Smooth muscle cell (in vitro differentiated cells): Measurements from ENCODE around the gene SLC36A2. TPM values are rescaled to one million over a fixed set of nuclear protein-coding genes. Genes with fewer than 3 reads are reported as not detected.
"Not testable (repeated sequence)": the region's sequence is repeated elsewhere in the genome, so short reads cannot be mapped to it uniquely, and the experiment has no call there.

Experiments used
- DNase-seq: peaks from one replicate; lab custom pipeline; 2025; ENCODE audit not compliant: unreplicated experiment; lab: John Stamatoyannopoulos, UW
- H2AFZ ChIP-seq: fragments of 200-600 bp; sonication (generic); 2 replicates; pipeline ENCODE4 v1.6.0; 2016; ENCODE audit warnings: antibody characterized with exemption, low read depth, mild to moderate bottlenecking
- H3F3A ChIP-seq: fragments of 200-600 bp; sonication (generic); 2 replicates; pipeline ENCODE4 v1.6.0; 2017; ENCODE audit warnings: antibody characterized with exemption, low read depth
- H3K27ac ChIP-seq: fragments of 200-600 bp; sonication (generic); 2 replicates; pipeline ENCODE4 v1.5.1; 2016; ENCODE audit warnings: low read depth, mild to moderate bottlenecking
- H3K27me3 ChIP-seq: fragments of 200-600 bp; sonication (generic); 2 replicates; pipeline ENCODE4 v1.6.1; 2016; ENCODE audit warnings: low read depth, mild to moderate bottlenecking
- H3K36me3 ChIP-seq: fragments of 200-600 bp; sonication (generic); 2 replicates; pipeline ENCODE4 v1.5.1; 2016; ENCODE audit warnings: low read depth
- H3K4me1 ChIP-seq: fragments of 200-600 bp; sonication (generic); 2 replicates; pipeline ENCODE4 v1.5.1; 2016; ENCODE audit warnings: low read depth
- H3K4me2 ChIP-seq: fragments of 200-600 bp; sonication (generic); 2 replicates; pipeline ENCODE4 v1.6.0; 2016; ENCODE audit warnings: mild to moderate bottlenecking
- H3K4me3 ChIP-seq: fragments of 200-600 bp; sonication (generic); 2 replicates; pipeline ENCODE4 v1.5.1; 2016; ENCODE audit warnings: mild to moderate bottlenecking
- H3K79me2 ChIP-seq: fragments of 200-600 bp; sonication (generic); 2 replicates; pipeline ENCODE4 v1.6.0; 2016; ENCODE audit warnings: low read depth, mild to moderate bottlenecking
- H3K9ac ChIP-seq: fragments of 200-600 bp; sonication (generic); 2 replicates; pipeline ENCODE4 v1.6.0; 2016; ENCODE audit warnings: low read depth
- H3K9me3 ChIP-seq: fragments of 200-600 bp; sonication (generic); replicated peaks from 2 replicates; pipeline ENCODE4 v1.5.1; 2016; ENCODE audit warnings: low read depth
- H4K20me1 ChIP-seq: fragments of 200-600 bp; sonication (generic); 2 replicates; pipeline ENCODE4 v1.6.0; 2016; ENCODE audit warnings: low read depth
- WGBS: methylation state at CpG from one replicate; pipeline ENCODE4 v1.1.7; 2016; ENCODE audit warnings: low lambda C conversion rate; 5-methylcytosine and 5-hydroxymethylcytosine counted together
- polyA plus RNA-seq: library from polyadenylated mRNA; unstranded; fragments of >200 nt; fragmentation: Nextera tagmentation; extraction: Ambion mirVana; gene quantifications from 2 replicates; pipeline ENCODE4 v1.2.1, GENCODE V29; 2016
- total RNA-seq: library from RNA; depleted of rRNA; stranded (reverse); fragments of >200 nt; gene quantifications from 2 replicates; pipeline ENCODE4 v1.2.3, GENCODE V29; 2014
- TF ChIP-seq, protein P1 (sequence below): fragments of 200-600 bp; sonication (generic); IDR thresholded peaks from 2 replicates; pipeline ENCODE4 v1.5.1; 2017; ENCODE audit warnings: borderline replicate concordance, mild to moderate bottlenecking, antibody characterized with exemption; ENCODE audit not compliant: insufficient read depth, poor library complexity, severe bottlenecking

Gene SLC36A2
- total and polyA plus RNA-seq, 2 experiments from 2014 or later = not detected

DNA sequence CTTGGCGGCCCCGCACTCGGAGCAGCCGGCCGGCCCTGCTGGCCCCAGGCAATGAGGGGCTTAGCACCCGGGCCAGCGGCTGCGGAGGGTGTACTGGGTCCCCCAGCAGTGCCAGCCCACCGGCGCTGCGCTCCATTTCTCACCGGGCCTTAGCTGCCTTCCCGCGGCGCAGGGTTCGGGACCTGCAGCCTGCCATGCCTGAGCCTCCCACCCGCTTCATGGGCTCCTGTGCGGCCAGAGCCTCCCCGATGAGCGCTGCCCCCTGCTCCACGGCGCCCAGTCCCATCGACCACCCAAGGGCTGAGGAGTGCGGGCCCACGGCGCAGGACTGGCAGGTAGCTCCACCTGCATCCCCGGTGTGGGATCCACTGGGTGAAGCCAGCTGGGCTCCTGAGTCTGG is 38.1 kb downstream of the SLC36A2 start:
- H3K36me3 ChIP-seq, H3K4me3 ChIP-seq, DNase-seq, H2AFZ ChIP-seq, H3K79me2 ChIP-seq, H3K4me1 ChIP-seq, H3K4me2 ChIP-seq, H3K9ac ChIP-seq, H3K27ac ChIP-seq, H3K27me3 ChIP-seq, H3F3A ChIP-seq, H3K9me3 ChIP-seq, H4K20me1 ChIP-seq: not testable (repeated sequence)
- WGBS = 98% methylated on average over 14 of the region's 27 CpGs

DNA sequence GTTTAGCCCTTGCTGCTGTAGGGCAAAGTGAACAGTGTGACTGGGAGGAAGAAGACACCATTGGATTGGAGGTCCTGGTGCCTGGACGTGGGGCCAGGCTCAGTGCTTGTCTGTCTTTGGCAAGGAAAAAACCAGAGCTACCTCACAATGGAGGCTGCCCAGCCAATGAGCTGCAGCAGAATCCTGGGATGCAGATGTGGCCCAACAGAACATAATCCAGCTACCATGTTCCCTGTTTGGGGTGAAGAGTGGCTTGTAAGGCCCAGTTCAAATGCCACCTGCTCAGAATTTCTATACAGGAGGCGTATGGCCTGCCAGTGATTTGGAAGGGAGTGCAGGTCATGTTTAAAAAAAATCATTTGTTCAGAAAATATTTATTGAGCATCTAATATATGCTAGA is 43.7 kb downstream of the SLC36A2 start, which contains the start of gene SLC36A3:
Gene SLC36A3 (minus strand): TSS at position 101 of the 400 bp plus-strand sequence. CDS start 412 bp downstream, outside the sequence.
- H3K27ac ChIP-seq = no peak within 1 kb of the TSS
- TF ChIP-seq, protein P1, sequence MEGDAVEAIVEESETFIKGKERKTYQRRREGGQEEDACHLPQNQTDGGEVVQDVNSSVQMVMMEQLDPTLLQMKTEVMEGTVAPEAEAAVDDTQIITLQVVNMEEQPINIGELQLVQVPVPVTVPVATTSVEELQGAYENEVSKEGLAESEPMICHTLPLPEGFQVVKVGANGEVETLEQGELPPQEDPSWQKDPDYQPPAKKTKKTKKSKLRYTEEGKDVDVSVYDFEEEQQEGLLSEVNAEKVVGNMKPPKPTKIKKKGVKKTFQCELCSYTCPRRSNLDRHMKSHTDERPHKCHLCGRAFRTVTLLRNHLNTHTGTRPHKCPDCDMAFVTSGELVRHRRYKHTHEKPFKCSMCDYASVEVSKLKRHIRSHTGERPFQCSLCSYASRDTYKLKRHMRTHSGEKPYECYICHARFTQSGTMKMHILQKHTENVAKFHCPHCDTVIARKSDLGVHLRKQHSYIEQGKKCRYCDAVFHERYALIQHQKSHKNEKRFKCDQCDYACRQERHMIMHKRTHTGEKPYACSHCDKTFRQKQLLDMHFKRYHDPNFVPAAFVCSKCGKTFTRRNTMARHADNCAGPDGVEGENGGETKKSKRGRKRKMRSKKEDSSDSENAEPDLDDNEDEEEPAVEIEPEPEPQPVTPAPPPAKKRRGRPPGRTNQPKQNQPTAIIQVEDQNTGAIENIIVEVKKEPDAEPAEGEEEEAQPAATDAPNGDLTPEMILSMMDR = no peak
- H3K79me2 ChIP-seq = no peaks in the 10 kb centered on the region
- no peaks in the 10 kb centered on the region for H4K20me1 ChIP-seq
- H3K4me3 ChIP-seq = no peak within 1 kb of the TSS
- 89% methylated on average over 2 of the region's 2 CpGs for WGBS
- H3K9me3 ChIP-seq = no peaks in the 10 kb centered on the region
- DNase-seq = no peak
- H3K4me1 ChIP-seq = no peaks in the 10 kb centered on the region
- H3K27me3 ChIP-seq = no peaks in the 10 kb centered on the region
- H3K36me3 ChIP-seq = no peaks in the 10 kb centered on the region
- no peaks in the 10 kb centered on the region for H3F3A ChIP-seq
- H3K9ac ChIP-seq = no peak within 1 kb of the TSS
- no peak within 1 kb of the TSS for H3K4me2 ChIP-seq
- no peak within 1 kb of the TSS for H2AFZ ChIP-seq

DNA sequence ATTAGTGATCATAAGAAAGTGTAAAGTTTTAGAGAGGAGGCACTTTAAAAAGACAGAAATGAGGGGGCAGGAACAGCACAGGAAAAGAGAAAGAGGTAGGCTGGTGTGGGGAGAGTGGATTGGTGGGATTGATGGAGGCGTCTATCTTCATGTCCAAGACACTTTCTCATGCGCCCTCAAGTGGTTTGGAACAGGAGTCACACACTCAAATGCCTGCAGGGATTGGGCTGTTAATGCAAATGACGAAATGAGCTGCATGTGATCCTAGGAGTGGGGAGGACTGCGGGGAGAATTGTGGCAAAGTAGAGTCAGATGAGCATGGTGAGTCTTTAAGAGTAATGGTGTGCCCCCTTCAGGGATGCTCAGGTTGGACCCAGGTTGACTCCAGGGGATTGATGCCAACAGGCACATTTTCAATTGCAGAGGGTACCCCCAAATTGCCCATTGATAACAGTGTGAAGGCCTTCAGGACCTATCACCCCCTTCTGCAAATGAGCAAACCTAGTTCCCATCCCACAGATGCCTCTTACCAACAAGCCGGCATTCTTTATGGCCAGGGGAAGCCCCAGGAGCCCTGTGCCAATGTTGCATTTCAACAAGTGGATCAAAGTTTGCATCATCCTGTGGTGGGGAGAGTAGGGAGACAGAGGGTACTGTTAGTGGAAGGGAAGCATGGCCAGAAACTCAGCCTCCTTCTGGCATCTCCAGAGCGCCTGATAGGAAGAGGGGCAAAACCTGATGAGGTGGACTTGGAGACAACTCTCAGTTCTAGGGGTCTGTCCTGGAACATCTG is 49.1 kb downstream of the SLC36A2 start:
- Histone ChIP-seq H3K9me3 (no peaks in the 10 kb centered on the region), H3K27me3 (no peaks in the 10 kb centered on the region), H3K4me2 (no peak overlapping the region), H2AFZ (no peak overlapping the region), H3F3A (no peaks in the 10 kb centered on the region), H3K27ac (no peak overlapping the region), H4K20me1 (no peaks in the 10 kb centered on the region), H3K9ac (no peak overlapping the region), H3K4me3 (no peak overlapping the region), H3K36me3 (no peaks in the 10 kb centered on the region), H3K79me2 (no peaks in the 10 kb centered on the region), H3K4me1 (no peaks in the 10 kb centered on the region)
- no peak for DNase-seq
- TF ChIP-seq, protein P1 = peak; percentile 35
- WGBS = 76% methylated on average over 6 of the region's 6 CpGs

DNA sequence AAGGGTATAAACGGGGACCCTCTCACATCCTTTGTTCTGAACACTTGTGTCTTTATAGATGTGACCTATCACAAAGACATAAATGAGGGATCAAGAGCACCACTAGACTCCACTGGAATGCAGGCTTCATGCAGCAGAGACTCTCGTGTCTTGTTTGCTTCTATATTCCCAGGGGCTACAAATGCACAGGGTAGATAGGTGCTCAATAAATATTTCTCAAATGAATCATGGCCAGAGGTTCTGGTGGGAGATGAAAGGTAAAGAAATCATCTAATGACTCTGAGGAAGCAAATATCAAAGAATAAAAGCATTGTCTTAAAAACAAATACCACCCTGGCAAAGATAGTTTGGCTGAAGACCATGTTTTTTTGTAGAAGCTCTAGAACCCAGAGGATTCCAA is 50.4 kb downstream of the SLC36A2 start:
- no peak overlapping the region for H3K4me2 ChIP-seq
- TF ChIP-seq, protein P1 = no peak
- H3F3A ChIP-seq = no peaks in the 10 kb centered on the region
- H3K9me3 ChIP-seq = no peaks in the 10 kb centered on the region
- no peaks in the 10 kb centered on the region for H4K20me1 ChIP-seq
- H3K36me3 ChIP-seq = no peaks in the 10 kb centered on the region
- no peak overlapping the region for H2AFZ ChIP-seq
- H3K9ac ChIP-seq = no peak overlapping the region
- no peak overlapping the region for H3K27ac ChIP-seq
- no peaks in the 10 kb centered on the region for H3K27me3 ChIP-seq
- no peak overlapping the region for H3K4me3 ChIP-seq
- no peak for DNase-seq
- 68% methylated on average over 2 of the region's 2 CpGs for WGBS
- H3K4me1 ChIP-seq = no peaks in the 10 kb centered on the region
- H3K79me2 ChIP-seq = no peaks in the 10 kb centered on the region
